ENCODE data around the gene ERFE. TPM values are rescaled to one million over a fixed set of nuclear protein-coding genes. Genes with fewer than 3 reads are reported as not detected.

The ERFE gene
- total RNA-seq, 1 donor from 2014 or later: 2.6 TPM

- peak overlapping the region; percentile 51 for H3K4me3 Mint-ChIP-seq
- H3K27ac Mint-ChIP-seq (ENCODE audit: unreplicated experiment): peak overlapping the region; percentile 97
- H3K36me3 Mint-ChIP-seq (ENCODE audit: low read depth): peaks cover 14% of the 10 kb centered on the region
- no peak for TF ChIP-seq CTCF (conservative IDR thresholded peaks at IDR 0.05)
- peaks cover 13% of the 10 kb centered on the region for H3K9me3 Mint-ChIP-seq
- DNase-seq (ENCODE audit: low read depth, low spot score): no peak
- H3K4me1 Mint-ChIP-seq: peaks cover 18% of the 10 kb centered on the region
- no peaks in the 10 kb centered on the region for H3K27me3 Mint-ChIP-seq (ENCODE audit: low read depth)
Measured at GRCh38 chr2:238216651-238217184, 57.9 kb downstream of the ERFE start.

Other genes with a start within 250 kb of the ERFE start
- 56.8 and 62.3 TPM in 2 replicates for gene UBE2F, start 192.0 kb upstream of the ERFE start, total RNA-seq
- 46.1 and 49.8 TPM in 2 replicates for gene SCLY, start 98.0 kb upstream of the ERFE start, total RNA-seq
- gene ESPNL, start 58.6 kb upstream of the ERFE start, total RNA-seq: 0.16 and 0.40 TPM in 2 replicates
- 0.23 and 0.25 TPM in 2 replicates for gene KLHL30, start 20.3 kb upstream of the ERFE start, total RNA-seq
- gene ILKAP, start 44.7 kb downstream of the ERFE start, total RNA-seq: 63.2 and 65.8 TPM in 2 replicates
- gene HES6, start 81.1 kb downstream of the ERFE start, total RNA-seq: 143 and 152 TPM in 2 replicates
- gene PER2, start 129.6 kb downstream of the ERFE start, total RNA-seq: 8.6 TPM in 2 replicates
- 19.3 and 20.7 TPM in 2 replicates for gene TRAF3IP1, start 161.5 kb downstream of the ERFE start, total RNA-seq

Measured in neural crest cell (in vitro differentiated cells).